Central memory CD8-positive, alpha-beta T cell (primary cell): ENCODE measurements around the gene FRMD3.
"Not testable (repeated sequence)": the region's sequence is repeated elsewhere in the genome, so short reads cannot be mapped to it uniquely, and the experiment has no call there.

ENCODE experiments used
- ATAC-seq: fragments of 150-1000 bp; cut with Tn5 transposase; replicated peaks from 2 replicates; pipeline ENCODE4 v1.10.0; 2022; ENCODE audit warnings: mild to moderate bottlenecking, moderate FRiP score, moderate number of reproducible peaks; ENCODE audit not compliant: poor library complexity, severe bottlenecking; ENCODE audit errors: extremely low read depth
- DNase-seq, 2 donors: peaks; one replicate each; pipeline ENCODE4 v3.0.0; 2021; ENCODE audit warnings: low spot score in 2 of 2
- H3K27ac Mint-ChIP-seq: one replicate; pipeline ENCODE4 v1.8.0; 2022; ENCODE audit warnings: low read depth, mild to moderate bottlenecking, moderate library complexity, mixed read lengths
- H3K27me3 Mint-ChIP-seq: one replicate; pipeline ENCODE4 v1.8.0; 2022; ENCODE audit warnings: mixed read lengths
- H3K36me3 Mint-ChIP-seq: one replicate; pipeline ENCODE4 v1.8.0; 2022; ENCODE audit warnings: mild to moderate bottlenecking, moderate library complexity, mixed read lengths; ENCODE audit not compliant: insufficient read depth
- H3K4me1 Mint-ChIP-seq: one replicate; pipeline ENCODE4 v1.8.0; 2022; ENCODE audit warnings: mixed read lengths
- H3K4me3 Mint-ChIP-seq: one replicate; pipeline ENCODE4 v1.8.0; 2022; ENCODE audit warnings: mild to moderate bottlenecking, moderate library complexity, mixed read lengths
- H3K9me3 Mint-ChIP-seq: one replicate; pipeline ENCODE4 v1.8.0; 2022; ENCODE audit warnings: mixed read lengths

FRMD3 gene

GRCh38 chr9:83388346-83388745 lies 149.9 kb downstream of the FRMD3 start:
- Mint-ChIP-seq H3K4me3 (no peak overlapping the region), H3K27ac (no peak overlapping the region), H3K27me3 (no peaks in the 10 kb centered on the region), H3K9me3 (peaks cover 5% of the 10 kb centered on the region), H3K4me1 (no peaks in the 10 kb centered on the region), H3K36me3 (peaks cover 2% of the 10 kb centered on the region)
- ATAC-seq (no peak), DNase-seq (no peak)

- no peak for DNase-seq
Measured at GRCh38 chr9:83387401-83388185, 150.6 kb downstream of the FRMD3 start.

GRCh38 chr9:83385317-83385716 lies 152.9 kb downstream of the FRMD3 start:
- Mint-ChIP-seq H3K9me3 (peaks cover 5% of the 10 kb centered on the region), H3K27ac (no peak overlapping the region), H3K27me3 (no peaks in the 10 kb centered on the region), H3K4me1 (no peaks in the 10 kb centered on the region), H3K36me3 (no peaks in the 10 kb centered on the region), H3K4me3 (no peak overlapping the region)
- DNase-seq (no peak), ATAC-seq (no peak)

More at GRCh38 chr9:83387401-83388185, 150.6 kb downstream of the FRMD3 start:
- no peaks in the 10 kb centered on the region for H3K4me1 Mint-ChIP-seq
- no peak for ATAC-seq
- H3K27me3 Mint-ChIP-seq, result no peaks in the 10 kb centered on the region
- H3K9me3 Mint-ChIP-seq, result peaks cover 5% of the 10 kb centered on the region
- H3K27ac Mint-ChIP-seq, result no peak overlapping the region
- no peak overlapping the region for H3K4me3 Mint-ChIP-seq
- H3K36me3 Mint-ChIP-seq, result peaks cover 2% of the 10 kb centered on the region

GRCh38 chr9:83384214-83384613 lies 154.0 kb downstream of the FRMD3 start:
- Mint-ChIP-seq H3K27me3 (no peaks in the 10 kb centered on the region), H3K4me3 (no peak overlapping the region), H3K27ac (no peak overlapping the region), H3K4me1 (no peaks in the 10 kb centered on the region), H3K9me3 (peaks cover 5% of the 10 kb centered on the region), H3K36me3 (no peaks in the 10 kb centered on the region)
- DNase-seq (no peak), ATAC-seq (no peak)

GRCh38 chr9:83383034-83383433 lies 155.2 kb downstream of the FRMD3 start:
- H3K9me3 Mint-ChIP-seq, result peaks cover 5% of the 10 kb centered on the region
- H3K27me3 Mint-ChIP-seq, result no peaks in the 10 kb centered on the region
- H3K36me3 Mint-ChIP-seq, result no peaks in the 10 kb centered on the region

GRCh38 chr9:83382421-83382820 lies 155.8 kb downstream of the FRMD3 start:
- no peak for DNase-seq
- Mint-ChIP-seq H3K4me3 (no peak overlapping the region), H3K9me3 (peaks cover 5% of the 10 kb centered on the region), H3K4me1 (no peaks in the 10 kb centered on the region), H3K27me3 (no peaks in the 10 kb centered on the region), H3K36me3 (no peaks in the 10 kb centered on the region), H3K27ac (no peak overlapping the region)
- ATAC-seq, result no peak

More at GRCh38 chr9:83383034-83383433, 155.2 kb downstream of the FRMD3 start:
- H3K4me3 Mint-ChIP-seq, result no peak overlapping the region
- ATAC-seq (no peak), DNase-seq (no peak)
- no peak overlapping the region for H3K27ac Mint-ChIP-seq
- no peaks in the 10 kb centered on the region for H3K4me1 Mint-ChIP-seq

GRCh38 chr9:83379045-83379444 lies 159.2 kb downstream of the FRMD3 start:
- H3K4me3 Mint-ChIP-seq, result no peak overlapping the region
- no peaks in the 10 kb centered on the region for H3K27me3 Mint-ChIP-seq
- H3K4me1 Mint-ChIP-seq, result no peaks in the 10 kb centered on the region
- DNase-seq (no peak), ATAC-seq (no peak)
- peaks cover 5% of the 10 kb centered on the region for H3K9me3 Mint-ChIP-seq
- H3K27ac Mint-ChIP-seq, result no peak overlapping the region
- H3K36me3 Mint-ChIP-seq, result no peaks in the 10 kb centered on the region

GRCh38 chr9:83372957-83373356 lies 165.2 kb downstream of the FRMD3 start:
- DNase-seq, result no peak
- no peak for ATAC-seq
- H3K27ac Mint-ChIP-seq, result no peak overlapping the region

GRCh38 chr9:83367326-83367725 lies 170.9 kb downstream of the FRMD3 start:
- ATAC-seq, result no peak
- no peak for DNase-seq
- H3K4me1 Mint-ChIP-seq, result no peaks in the 10 kb centered on the region
- no peak overlapping the region for H3K27ac Mint-ChIP-seq
- no peaks in the 10 kb centered on the region for H3K36me3 Mint-ChIP-seq
- H3K4me3 Mint-ChIP-seq, result no peak overlapping the region
- no peaks in the 10 kb centered on the region for H3K9me3 Mint-ChIP-seq
- peaks cover 11% of the 10 kb centered on the region for H3K27me3 Mint-ChIP-seq

More at GRCh38 chr9:83372957-83373356, 165.2 kb downstream of the FRMD3 start:
- H3K4me3 Mint-ChIP-seq, result no peak overlapping the region
- peaks cover 11% of the 10 kb centered on the region for H3K27me3 Mint-ChIP-seq
- H3K36me3 Mint-ChIP-seq, result no peaks in the 10 kb centered on the region
- no peaks in the 10 kb centered on the region for H3K9me3 Mint-ChIP-seq
- H3K4me1 Mint-ChIP-seq, result no peaks in the 10 kb centered on the region

GRCh38 chr9:83362341-83362995 lies 175.7 kb downstream of the FRMD3 start:
- Mint-ChIP-seq H3K27me3 (no peaks in the 10 kb centered on the region), H3K27ac (no peak overlapping the region), H3K4me3 (no peak overlapping the region), H3K9me3 (no peaks in the 10 kb centered on the region), H3K4me1 (no peaks in the 10 kb centered on the region), H3K36me3 (no peaks in the 10 kb centered on the region)
- no peak for ATAC-seq
- DNase-seq, result no peak

- no peaks in the 10 kb centered on the region for H3K9me3 Mint-ChIP-seq
- ATAC-seq (no peak), DNase-seq (no peak)
- H3K36me3 Mint-ChIP-seq, result no peaks in the 10 kb centered on the region
- H3K4me3 Mint-ChIP-seq, result no peak overlapping the region
- no peak overlapping the region for H3K27ac Mint-ChIP-seq
- H3K4me1 Mint-ChIP-seq, result no peaks in the 10 kb centered on the region
- H3K27me3 Mint-ChIP-seq, result no peaks in the 10 kb centered on the region
Measured at GRCh38 chr9:83359039-83359438, 179.2 kb downstream of the FRMD3 start.

GRCh38 chr9:83358493-83358892 lies 179.7 kb downstream of the FRMD3 start:
- H3K4me3 Mint-ChIP-seq, H3K27ac Mint-ChIP-seq, H3K4me1 Mint-ChIP-seq, ATAC-seq, H3K36me3 Mint-ChIP-seq, H3K27me3 Mint-ChIP-seq, H3K9me3 Mint-ChIP-seq, DNase-seq: not testable (repeated sequence)

- Mint-ChIP-seq H3K4me1 (no peaks in the 10 kb centered on the region), H3K9me3 (no peaks in the 10 kb centered on the region), H3K27me3 (no peaks in the 10 kb centered on the region), H3K36me3 (peaks cover 2% of the 10 kb centered on the region), H3K27ac (no peak overlapping the region), H3K4me3 (no peak overlapping the region)
- no peak for DNase-seq
- ATAC-seq, result no peak
Measured at GRCh38 chr9:83355729-83356151, 182.5 kb downstream of the FRMD3 start.
